RKO (cell line): ENCODE data around the gene MS4A10.

ENCODE experiments used
- DNase-seq: peaks from one replicate; pipeline ENCODE4 v3.0.0-alpha.2; 2016; ENCODE audit warnings: low spot score

Gene MS4A10

DNA sequence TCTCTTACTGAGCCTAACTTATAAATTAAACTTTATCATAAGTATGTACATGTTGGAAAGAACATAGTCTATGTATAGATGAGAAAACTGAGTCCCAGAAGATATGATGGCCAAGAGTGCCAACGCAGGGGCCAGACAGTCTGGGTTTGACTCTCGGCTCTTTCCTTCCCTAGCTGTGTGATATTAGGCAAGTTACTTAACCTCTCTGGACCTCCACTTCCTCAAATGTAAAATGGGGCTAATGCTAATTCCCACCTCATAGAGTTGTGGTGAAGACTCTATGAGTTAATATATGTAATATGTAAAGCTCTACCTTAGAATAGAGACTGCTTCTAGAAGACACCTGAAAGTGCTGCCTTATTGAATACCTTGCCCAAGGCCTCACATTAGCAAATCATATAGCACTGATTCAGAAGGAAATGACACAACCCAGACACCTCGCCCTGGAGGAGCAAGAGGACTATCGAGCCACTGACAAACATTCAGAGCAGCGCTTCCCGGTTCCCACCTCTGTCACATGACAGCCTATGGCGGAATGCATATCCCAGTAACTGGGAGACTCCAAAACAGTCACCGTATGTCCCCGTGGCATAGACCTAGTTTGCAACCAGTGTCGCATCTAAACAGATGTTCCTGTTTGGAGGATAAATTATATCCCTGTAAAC lies 45.5 kb downstream of the MS4A10 start:
- no peak for DNase-seq

DNA sequence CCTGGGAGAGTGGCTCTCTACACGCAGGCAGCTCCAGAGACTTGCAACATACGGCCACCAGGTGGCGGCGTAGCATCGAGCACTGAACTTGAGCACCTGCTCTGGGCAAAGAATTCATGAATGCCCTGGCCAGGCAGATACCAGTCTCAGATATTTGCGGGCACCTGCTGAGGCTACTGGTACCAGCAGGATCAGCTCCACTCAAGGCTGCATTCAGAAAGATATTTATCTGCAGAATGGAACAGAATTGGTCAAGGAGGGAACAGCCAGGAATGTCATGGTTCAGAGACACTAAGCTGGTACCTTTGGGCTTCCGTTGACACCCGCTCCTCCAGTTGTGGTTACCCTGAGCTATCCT lies 46.0 kb downstream of the MS4A10 start:
- DNase-seq, result peak; percentile 82

DNA sequence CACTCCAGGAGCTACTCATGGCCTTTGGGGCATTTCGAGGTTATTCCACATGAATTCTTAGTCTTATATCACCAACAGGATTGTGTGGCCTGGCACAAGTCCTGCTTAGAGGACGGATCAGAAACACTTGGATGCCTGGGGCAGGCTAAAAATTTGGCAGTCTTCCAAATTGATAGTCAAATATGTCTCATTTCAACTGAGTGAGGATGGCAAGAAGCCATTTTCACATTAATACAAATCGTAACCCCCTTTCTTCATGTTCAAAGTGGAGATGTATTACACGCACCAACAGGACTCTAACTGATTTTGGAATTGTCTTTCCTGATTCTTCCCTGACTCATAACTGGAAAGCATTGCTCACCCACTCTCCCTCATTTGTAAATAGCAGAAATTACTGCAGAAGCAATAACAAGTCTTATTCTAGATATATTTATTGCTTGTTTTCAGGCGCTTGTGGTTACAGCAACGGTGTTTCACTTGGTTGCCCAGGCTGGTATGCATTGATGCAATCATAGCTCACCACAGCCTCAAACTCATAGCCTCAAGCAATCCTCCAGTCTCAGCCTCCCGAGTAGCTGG lies 46.5 kb downstream of the MS4A10 start:
- peak; percentile 59 for DNase-seq

DNA sequence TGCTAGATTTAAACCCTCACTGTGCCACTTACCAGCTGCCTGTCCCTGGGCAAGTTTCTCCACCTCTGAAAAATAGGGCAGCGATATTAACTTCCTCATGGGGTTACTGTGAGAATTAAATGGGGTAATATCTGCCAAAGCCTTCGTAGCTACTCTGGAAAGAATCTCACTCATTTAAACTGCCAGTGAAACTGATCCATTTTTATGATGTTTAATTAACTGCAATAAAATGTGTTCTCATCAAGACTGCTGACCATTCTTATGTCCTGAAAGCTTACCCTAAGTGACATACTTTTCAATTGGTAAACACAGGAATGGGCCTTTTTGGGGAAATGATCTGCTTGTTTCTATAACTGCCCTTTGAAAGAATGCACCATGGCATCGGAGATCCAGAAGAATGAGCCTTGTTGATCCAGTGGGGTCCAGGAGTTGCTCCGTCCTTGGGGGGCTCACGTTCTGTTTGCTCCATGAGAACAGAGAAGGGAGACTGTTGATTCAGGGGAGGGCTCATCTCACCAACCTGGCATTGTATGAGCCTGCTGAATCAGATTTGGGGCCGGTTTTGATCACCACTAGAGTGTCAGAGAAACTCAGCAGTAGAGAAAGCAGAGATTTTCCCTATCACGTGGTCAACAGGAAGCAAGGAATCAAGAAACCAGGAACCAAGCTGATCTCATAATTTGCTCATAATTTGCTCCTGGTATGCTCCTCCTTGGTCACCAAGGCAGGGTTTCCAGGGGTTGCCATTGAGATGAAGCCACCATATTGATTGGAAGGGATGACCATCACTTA lies 49.8 kb downstream of the MS4A10 start:
- DNase-seq, result peak; percentile 32

DNA sequence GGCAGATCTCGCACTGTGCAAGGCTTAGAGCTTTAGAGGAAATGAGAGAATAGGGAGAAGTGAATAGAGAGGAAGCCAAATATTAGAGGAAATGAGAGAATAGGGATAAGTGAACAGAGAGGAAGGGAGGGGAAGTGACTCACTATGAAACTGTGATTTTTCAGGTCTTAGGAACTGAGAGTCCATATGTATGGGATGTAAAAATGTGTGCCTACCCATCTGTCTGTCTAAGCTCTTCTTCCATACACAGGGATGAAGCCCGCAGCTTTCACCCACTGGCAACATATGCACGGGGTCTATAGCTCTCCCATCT lies 50.4 kb downstream of the MS4A10 start:
- DNase-seq, result peak; percentile 37

DNA sequence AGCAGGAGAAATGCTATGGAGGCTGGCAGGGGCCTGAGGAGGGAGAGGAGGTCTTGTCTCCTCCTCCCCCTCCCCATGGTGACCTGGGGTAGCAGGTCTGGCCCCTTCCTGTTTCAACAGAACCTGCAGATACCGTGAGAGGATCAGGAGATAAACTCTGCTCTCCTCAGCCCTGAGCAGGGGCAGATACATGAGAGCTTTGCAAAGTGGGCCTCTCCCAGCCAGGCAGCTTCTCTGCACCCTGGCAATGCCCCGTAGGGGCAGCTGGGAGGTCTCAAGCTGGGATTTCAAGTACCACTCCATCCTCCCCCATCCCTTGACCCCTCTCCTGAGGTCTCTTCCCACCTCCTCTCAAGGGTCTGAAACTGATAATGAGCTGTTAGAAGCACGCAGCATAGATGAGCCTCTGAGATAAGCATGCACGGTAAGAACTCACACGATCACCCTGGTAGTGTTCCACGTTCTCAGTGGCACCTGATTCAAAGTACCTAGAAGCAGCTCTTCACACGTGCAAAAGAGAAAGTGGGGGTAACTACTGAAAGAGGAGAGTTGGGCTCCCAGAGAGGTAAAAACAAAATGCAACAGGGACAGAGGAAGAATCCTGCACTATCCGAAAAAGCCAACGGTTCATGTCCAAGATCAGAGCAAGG lies 51.9 kb downstream of the MS4A10 start:
- DNase-seq, result no peak

DNA sequence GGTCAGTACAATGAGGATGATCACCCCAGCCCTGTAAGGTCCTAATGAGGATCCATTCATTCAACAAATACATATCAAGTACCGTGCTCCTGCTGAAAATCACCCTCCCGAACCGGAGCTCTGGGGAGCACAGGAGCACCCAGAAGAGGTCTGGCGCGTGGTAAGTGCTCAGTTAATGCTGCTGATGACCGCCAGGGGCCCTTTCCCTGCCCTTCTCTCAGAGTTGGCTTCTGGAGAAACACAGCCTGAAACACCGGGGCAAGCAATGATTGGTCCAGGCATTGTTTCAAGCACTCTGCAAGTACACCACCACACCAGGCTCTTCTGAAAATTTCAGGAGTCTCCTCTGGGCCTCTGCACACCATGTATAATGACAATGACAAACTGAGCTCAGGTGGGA lies 53.0 kb downstream of the MS4A10 start:
- no peak for DNase-seq

DNA sequence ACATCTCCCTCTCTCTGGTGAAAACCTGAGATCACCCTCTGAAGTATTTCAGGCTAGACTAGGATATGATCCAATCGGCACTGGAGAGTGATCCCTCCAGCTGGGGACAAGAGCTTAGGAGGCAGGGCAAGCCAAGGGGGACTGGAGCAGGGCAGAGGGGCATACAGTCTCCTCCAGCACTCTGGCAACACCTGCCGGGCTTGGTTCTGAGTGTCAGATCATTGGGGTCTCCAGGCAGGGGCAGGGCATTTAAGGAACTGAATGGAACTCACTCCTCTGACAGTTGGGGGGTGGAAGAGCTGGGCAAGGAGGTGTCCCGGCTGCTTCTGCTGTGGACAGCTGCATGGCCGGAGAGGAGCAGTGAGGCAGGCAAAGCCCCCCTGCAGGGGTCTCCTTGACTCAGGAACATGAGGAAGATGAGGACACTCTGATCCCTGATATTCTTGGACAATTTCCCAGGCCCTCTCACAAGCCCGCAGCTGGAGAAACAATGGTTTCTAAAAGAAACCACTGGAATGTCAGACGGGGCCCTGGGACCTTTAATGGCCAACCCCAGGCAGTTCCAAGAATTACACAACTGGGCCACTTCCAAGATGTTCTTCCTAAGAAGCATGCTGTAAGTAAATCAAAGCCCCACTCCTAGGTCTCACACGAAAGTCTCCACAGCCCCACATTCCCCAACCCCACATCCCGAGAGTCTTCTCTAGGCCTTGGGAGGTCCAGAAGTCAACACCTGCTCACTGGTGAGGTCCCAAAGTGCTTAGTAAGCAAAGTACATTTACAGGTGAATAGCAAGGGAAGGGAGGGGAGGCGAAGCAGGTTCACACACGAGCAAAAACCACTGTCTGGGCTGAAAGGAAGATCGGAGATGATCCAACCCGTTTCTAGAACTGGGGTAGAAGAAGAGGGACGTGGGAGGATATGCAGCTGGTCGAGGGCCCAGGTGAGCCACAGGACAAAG lies 55.6 kb downstream of the MS4A10 start:
- no peak for DNase-seq

DNA sequence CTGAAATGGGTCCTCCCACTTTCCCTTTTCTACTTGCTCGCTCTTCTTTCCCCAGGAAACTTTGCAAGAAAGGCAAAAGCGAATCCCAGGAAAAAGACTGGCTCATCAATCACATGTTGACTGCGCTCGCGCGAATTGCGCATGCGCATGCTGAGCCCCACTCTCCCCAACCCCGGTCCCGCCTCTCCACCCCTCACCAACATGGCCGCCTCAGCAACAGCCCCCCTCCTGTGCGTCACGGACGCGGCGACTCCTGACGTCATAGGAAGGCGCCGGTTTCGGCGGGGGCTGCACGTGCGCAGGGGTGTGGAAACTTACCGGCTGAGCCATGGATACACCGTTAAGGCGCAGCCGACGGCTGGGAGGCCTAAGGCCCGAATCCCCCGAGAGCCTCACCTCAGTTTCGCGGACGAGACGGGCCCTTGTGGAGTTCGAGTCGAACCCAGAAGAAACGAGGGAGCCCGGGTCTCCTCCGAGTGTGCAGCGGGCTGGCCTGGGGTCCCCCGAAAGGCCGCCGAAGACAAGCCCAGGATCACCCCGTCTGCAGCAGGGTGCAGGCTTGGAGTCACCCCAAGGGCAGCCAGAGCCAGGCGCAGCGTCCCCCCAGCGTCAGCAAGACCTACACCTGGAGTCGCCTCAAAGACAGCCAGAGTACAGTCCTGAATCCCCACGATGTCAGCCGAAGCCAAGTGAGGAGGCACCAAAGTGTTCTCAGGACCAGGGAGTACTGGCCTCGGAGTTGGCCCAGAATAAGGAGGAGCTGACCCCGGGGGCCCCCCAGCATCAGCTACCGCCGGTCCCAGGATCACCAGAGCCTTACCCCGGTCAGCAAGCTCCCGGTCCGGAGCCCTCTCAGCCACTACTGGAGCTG lies 56.9 kb downstream of the MS4A10 start, which contains the start of gene CCDC86:
CCDC86 (plus strand) TSS at position 317 of the 871 bp plus-strand sequence; CDS start at position 329, 12 bp downstream.
- peak; percentile 95 for DNase-seq

DNA sequence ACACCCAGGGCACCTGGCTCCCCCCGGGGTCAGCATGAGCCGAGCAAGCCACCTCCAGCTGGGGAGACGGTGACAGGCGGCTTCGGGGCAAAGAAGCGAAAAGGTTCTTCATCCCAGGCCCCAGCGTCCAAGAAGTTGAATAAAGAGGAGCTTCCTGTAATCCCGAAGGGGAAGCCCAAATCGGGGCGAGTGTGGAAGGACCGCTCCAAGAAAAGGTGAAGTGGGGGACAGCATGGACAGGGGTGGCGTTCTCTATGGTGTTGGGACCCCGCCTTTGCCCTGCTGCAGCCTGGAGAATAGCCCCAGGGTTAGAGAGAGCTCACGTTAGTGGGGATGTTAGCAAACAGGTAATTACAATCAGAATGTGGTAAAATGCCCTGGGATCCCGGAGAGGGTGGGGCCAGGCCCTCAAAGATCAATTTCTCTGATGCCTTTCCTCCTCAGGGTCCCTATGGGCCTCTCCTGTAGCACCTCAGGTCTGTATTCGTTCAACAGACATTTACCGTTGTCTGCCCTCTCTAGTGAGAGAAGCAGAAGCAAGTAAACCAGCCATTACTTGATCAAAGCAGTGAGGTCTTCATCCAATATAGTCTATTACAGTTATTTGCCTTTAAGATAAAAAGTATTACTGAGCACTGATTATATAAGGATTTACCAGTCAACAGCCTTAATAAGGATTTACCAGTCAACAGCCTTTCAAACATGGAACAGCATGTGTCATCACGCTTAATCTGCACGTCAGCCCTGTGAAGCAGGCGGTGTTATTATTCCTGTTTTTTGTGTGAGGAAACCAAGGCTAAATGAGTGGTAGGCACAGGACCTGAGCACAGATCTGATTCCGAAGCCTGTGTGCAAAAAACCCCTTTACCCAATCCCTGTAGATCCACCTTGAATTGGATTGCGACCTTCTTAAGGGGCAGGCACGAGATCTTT lies 57.8 kb downstream of the MS4A10 start:
- DNase-seq, result peak; percentile 75

DNA sequence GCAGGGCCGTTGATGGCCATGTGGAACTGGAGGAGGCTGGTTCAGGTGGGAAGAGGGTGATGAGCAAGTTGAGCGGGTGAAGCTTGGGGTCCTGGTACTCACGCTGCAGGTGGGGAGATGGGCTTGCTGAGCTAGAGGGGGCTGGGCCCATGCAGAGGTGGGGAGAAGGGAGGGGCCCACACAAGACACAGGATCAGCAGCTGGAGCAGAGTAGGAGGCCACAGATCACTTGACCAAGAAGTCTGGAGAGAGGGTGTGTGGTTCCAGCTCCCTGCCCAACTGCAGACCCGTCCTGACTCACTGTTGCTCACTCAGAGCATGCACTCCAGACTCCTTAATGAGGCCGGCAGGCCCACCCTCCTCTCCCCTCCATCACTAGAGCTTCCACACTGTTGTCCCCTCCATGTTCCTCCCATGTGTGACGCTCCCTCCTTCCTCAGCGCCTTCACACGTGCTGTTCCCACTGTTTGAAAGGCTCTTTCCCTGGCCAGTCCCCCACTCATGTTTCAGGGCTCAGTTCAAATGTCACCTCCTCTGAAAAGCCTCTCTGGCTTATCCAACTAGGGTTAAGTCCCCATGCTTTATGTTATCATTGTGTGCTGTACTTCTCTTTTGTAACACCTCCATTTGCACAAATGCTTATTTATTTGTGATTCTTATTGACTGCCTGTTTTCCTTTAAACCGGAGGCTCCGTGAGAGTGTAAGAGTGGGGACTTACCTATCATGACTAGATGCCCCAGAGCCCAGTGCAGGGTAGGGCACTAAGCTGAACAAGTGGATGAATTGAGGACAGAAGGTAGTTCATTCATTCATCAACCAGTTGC lies 59.1 kb downstream of the MS4A10 start:
- DNase-seq, result peak; percentile 71

DNA sequence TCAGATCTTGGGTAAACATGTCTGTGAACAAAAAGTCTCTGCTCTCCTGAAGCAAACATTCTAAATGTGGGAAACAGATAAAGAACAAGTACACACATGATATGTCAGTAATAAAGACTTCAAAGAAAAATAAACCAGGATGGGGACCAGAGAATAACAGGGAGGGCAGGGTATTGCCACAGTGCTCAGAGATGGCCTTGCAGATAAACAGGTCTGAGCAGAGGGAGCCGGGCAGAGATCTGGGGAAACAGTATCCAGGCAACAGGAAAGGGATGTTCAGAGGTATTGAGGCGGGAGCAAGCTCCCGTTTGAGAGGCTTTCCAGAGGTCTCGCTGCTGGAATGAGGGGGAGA lies 59.7 kb downstream of the MS4A10 start:
- no peak for DNase-seq

DNA sequence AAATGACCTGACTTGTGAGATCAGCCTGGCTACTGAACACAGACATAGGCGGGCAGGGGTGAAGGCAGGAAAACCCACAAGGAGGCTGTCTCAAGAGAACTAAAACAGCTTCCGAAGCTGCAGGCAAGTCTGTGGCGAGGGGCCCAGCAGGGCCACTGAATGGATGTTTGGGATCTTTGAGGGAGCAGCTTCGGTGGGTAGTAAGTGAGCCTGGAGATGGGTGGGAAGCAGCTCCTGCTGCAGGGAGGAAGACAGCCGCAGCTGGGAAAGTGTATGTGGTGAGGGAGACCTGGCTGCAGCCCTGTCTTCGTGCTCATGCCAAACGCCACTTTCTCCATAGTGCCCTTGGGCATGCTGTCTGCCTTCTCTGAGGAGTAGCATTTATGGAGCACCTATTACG lies 60.2 kb downstream of the MS4A10 start:
- DNase-seq, result no peak

DNA sequence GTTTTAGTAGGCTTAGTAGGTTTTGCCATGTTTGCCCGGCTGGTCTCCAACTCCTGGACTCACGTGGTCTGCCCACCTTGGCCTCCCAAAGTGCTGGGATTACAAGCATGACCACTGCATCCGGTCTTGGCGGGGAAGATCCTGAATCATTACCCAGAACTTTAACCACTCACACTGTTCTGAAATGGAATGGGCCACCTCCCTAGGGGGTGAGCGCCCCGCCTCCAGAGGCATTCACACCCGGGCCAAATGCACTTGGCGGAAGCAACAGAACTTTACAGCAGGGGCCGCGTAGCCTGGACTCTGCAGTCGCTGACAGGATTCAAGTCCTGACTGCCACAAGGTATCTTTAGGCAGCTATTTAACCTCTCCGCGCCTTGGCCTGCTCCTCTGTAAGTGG lies 62.1 kb downstream of the MS4A10 start:
- no peak for DNase-seq

DNA sequence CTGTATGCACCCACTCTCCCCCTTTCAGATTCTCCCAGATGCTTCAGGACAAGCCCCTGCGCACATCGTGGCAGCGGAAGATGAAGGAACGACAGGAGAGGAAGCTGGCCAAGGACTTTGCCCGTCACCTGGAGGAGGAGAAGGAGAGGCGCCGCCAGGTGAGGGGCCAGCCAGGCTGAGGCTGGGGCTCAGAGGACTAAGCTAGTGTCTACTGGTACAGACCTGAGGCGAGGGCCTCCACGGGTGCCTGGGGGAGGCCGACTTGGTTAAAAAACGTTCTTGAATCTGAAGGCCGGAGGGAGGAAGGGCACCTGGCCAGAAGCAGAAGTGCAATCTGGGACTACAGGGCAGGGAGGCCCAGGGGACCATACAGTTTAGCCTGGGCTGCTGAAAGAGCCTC lies 62.8 kb downstream of the MS4A10 start:
- DNase-seq, result no peak

DNA sequence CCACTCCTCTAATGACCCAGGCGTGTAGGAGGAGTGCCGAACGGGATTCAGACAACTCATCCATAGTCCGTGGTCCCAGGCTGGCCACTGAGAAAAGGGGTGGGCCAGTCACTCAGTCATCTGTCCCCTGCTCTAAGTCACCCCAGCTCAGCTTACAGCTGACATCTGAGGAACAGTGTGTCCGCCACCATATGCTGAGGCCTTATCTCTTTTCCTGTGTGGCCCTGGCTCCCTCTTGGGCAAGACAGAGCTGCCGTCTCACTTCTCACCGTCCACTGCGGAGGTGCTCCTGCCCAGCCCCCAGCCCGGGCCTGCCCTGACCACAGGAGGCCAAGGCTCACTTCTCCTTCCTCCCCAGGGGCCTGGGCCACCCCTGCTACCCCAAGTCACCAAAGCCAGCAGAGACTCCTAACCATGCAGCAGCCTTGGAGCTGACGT lies 63.6 kb downstream of the MS4A10 start:
- DNase-seq, result no peak

DNA sequence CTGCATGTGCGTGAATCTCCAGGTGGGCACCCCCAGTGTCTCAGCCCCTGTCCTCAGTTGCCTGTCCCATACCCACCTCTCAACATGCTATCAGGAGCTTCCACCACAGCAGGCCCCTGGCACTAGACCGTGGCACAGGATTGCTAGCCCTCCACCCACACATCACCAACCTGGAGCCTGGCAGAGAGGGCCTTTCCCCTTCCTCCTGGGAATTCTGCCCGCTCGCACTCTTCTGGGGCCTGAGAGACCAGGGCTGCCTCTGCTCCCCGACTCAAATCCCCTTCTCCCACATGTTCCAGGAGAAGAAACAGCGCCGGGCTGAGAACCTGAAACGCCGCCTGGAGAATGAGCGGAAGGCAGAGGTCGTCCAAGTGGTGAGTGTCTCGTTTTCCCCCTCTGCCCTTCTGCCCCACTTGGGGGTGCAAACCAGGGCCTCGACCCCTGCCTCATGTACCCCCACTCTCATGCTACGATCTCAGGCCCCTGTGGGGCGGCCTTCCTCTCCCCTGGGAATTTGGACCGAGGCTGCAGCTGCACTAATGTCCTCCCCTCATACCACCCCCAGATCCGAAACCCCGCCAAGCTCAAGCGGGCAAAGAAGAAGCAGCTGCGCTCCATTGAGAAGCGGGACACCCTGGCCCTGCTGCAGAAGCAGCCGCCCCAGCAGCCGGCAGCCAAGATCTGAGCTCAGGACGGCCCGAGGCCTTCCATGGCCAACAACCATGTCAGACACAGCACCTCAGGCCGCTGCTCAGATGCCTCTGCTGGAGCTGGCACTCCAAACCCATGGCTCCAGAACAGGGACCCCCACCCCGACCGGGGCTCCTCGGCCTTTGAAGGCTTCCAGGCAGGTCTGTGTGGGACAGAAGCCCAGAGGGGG lies 64.7 kb downstream of the MS4A10 start:
- DNase-seq, result no peak
